ENCODE measurements around the gene SUN5.
A peak's percentile ranks its signal among the peaks of the same experiment; 100 is the strongest.
"Not testable (repeated sequence)": the region's sequence is repeated elsewhere in the genome, so short reads cannot be mapped to it uniquely, and the experiment has no call there.

SUN5 gene

DNA sequence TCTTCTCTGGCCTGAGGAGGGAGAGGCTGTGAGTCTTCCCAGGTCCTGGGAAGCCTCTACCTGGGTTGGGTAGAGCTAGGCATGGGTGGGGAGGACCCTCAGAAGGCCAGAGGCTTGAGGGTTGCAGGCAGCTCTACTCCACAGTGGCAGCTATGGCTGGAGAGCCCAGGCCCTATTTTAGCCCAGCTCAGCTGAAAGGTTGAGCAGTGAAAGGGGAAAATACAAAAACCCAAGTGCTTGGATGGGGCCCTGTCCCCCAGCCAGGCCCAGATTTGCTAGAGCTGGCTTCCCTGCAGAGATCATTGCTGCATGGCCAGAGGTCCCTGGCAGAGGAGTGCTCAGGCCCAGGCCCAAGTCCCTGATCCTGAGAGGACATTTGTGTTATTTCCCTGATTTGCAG lies 45.7 kb downstream of the SUN5 start:
- TF ChIP-seq, protein P1, sequence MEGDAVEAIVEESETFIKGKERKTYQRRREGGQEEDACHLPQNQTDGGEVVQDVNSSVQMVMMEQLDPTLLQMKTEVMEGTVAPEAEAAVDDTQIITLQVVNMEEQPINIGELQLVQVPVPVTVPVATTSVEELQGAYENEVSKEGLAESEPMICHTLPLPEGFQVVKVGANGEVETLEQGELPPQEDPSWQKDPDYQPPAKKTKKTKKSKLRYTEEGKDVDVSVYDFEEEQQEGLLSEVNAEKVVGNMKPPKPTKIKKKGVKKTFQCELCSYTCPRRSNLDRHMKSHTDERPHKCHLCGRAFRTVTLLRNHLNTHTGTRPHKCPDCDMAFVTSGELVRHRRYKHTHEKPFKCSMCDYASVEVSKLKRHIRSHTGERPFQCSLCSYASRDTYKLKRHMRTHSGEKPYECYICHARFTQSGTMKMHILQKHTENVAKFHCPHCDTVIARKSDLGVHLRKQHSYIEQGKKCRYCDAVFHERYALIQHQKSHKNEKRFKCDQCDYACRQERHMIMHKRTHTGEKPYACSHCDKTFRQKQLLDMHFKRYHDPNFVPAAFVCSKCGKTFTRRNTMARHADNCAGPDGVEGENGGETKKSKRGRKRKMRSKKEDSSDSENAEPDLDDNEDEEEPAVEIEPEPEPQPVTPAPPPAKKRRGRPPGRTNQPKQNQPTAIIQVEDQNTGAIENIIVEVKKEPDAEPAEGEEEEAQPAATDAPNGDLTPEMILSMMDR (IDR thresholded peaks at IDR 0.05; ENCODE audit: low read depth, low read length, missing control alignments): no peak
- H3K4me3 ChIP-seq (ENCODE audit: low read depth, low read length): no peak overlapping the region
- DNase-seq (ENCODE audit: low read depth): no peak
- in situ Hi-C loops (cut with HindIII; ENCODE audit: low sequenced_read_pairs): no loop called here

DNA sequence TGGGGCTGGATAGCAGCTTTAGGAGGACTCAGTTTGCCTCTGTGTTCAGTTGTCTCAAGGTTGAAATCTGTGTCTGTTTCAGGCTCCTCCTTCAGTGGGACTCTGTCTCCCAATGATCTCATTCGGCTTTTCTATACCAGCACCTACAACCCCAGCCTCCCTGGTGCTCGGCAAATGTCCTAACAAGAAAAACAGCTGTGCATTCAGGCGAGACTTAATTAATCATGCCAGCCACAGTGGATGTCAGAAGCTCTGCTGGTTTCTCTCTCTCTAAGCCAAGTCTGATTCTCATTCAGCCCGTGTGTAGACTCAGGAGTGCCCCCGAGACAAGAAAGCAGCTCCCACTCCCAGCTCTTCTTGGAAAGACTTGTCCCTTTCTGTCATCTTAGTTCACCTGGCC lies 46.8 kb downstream of the SUN5 start:
- TF ChIP-seq, protein P1 (IDR thresholded peaks at IDR 0.05; ENCODE audit: low read depth, low read length, missing control alignments): no peak
- no peak for DNase-seq (ENCODE audit: low read depth)
- in situ Hi-C loops (cut with HindIII; ENCODE audit: low sequenced_read_pairs): no loop called here
- no peak overlapping the region for H3K4me3 ChIP-seq (ENCODE audit: low read depth, low read length)

DNA sequence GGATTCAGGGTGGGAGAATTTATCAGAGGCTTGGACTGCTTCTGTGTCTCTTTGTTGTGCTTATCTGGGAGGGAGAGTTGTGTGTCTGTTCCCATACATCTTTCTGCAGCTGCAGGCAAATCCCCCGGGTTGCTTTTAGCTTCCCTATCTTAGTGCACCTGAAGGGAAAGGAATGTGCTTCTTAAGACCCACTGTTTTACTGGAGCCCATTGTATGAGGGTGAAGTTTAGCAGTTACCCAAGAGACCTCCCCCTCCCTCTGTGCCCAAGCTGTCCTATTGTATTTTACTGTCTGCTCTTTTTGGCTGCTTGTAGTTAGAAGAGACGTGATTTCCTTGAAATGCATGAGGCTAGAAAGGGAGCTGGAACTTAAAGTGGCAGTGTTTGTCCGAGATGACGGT lies 53.7 kb downstream of the SUN5 start:
- DNase-seq (ENCODE audit: low read depth); H3K4me3 ChIP-seq (ENCODE audit: low read depth, low read length); in situ Hi-C loops (cut with HindIII; ENCODE audit: low sequenced_read_pairs): not testable (repeated sequence)

DNA sequence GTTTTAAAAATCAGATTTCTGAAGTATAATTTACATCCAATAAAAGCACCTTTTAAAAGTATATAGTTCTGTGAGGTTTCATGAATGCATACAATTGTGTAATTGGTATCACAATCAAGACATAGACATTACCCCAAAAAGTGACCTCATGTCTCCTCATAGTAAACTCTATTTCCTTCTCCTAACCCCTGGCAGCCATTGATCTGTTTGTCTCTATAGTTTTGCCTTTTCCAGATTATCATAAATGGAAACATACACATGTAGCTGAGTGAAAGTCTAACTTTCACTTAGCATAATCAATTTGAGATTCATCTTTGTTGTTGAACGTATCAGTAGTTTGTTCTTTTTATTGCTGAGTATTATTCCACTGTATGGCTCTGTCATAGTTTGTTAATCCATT lies 57.6 kb downstream of the SUN5 start:
- TF ChIP-seq, protein P1 (IDR thresholded peaks at IDR 0.05; ENCODE audit: low read depth, low read length, missing control alignments): no peak
- no peak for DNase-seq (ENCODE audit: low read depth)
- no peak overlapping the region for H3K4me3 ChIP-seq (ENCODE audit: low read depth, low read length)
- in situ Hi-C loops (cut with HindIII; ENCODE audit: low sequenced_read_pairs): no loop called here

DNA sequence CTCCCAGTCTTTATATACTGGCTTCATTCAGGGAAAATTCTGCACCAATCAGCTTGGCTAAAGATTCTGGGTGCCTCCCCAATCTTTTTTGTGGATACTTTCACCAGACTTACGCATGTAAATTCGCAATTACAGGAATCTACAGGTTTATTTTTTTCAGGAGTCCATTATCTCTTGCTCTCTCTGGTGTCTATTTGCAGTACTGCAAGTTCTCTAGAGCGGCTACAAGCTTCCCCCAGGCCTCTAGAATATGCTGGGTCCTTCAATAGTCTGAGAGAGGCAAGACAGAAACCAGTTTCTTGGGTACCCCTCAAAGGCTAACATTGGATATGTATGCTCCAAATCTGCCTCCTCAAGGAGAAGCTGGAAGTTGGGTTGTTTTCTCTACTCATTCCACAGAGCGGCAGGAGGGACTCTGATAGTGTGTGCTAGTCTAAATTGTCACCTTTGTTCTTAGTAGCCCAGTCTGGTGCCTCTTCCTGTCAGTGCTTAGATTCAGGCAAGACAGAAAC lies 58.5 kb downstream of the SUN5 start:
- in situ Hi-C loops (cut with HindIII; ENCODE audit: low sequenced_read_pairs): no loop called here
- TF ChIP-seq, protein P1 (IDR thresholded peaks at IDR 0.05; ENCODE audit: low read depth, low read length, missing control alignments): peak; percentile 59
- H3K4me3 ChIP-seq (ENCODE audit: low read depth, low read length): no peak overlapping the region
- DNase-seq (ENCODE audit: low read depth): no peak

DNA sequence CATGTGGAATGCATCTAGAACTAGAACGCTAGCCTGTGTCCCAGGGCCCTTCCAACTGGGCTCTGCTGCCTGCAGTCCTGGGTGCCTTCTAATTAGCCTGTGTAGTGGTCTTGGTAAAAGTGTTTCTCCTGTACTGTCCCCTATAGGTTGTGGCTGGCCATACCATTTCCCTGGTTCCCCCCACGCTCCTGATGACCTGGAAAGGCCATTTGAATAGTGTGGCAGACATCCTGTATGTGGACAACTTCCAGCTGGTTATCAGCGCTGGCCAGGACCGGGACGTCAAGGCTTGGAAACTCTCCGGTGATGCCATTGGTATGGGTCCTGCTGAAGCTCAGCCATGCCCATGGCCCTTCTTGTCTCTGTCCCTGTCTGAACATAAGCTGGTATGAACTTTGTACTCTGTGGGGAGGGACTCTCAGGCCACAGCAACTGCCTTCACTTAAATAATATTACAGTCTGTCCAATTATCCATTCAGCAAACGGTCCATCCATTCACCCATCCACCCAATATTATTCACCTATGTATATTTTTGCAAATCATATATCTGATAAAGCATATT lies 60.7 kb downstream of the SUN5 start:
- no peak overlapping the region for H3K4me3 ChIP-seq (ENCODE audit: low read depth, low read length)
- no peak for DNase-seq (ENCODE audit: low read depth)
- in situ Hi-C loops (cut with HindIII; ENCODE audit: low sequenced_read_pairs): no loop called here
- TF ChIP-seq, protein P1 (IDR thresholded peaks at IDR 0.05; ENCODE audit: low read depth, low read length, missing control alignments): no peak

DNA sequence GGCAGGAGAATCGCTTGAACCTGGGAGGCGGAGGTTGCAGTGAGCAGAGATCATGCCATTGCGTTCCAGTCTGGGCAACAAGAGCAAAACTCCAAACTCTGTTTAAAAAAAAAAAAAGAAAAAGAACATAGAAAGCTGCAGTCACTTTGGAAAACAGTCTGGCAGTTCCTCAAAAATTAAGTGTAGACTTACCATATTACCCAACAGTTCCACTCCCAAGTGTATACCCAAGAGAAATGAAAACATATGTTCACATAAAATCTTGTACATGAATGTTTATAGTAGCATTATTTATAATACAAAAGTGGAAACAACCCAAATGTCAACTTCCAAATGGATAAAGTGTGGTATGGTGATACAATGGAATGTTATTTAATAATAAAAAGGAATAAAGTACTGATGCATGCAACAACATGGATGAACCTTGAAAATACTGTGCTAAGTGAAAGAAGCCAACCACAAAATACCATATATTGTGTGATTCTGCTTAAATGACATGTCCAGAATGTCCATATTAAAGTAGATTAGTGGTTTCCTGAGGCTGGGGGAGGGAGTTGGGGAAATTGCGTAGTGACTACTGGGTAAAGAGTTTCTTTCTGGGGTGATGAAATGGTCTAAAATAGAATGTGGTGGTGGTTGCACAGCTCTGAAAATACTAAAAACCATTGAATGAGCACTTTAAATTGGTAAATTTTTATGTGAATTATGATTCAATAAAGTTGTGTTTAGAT lies 62.9 kb downstream of the SUN5 start:
- DNase-seq (ENCODE audit: low read depth): no peak
- in situ Hi-C loops (cut with HindIII; ENCODE audit: low sequenced_read_pairs): no loop called here
- TF ChIP-seq, protein P1 (IDR thresholded peaks at IDR 0.05; ENCODE audit: low read depth, low read length, missing control alignments): no peak
- H3K4me3 ChIP-seq (ENCODE audit: low read depth, low read length): no peak overlapping the region
